ENCODE data around the gene FILIP1L.

FILIP1L gene

DNA sequence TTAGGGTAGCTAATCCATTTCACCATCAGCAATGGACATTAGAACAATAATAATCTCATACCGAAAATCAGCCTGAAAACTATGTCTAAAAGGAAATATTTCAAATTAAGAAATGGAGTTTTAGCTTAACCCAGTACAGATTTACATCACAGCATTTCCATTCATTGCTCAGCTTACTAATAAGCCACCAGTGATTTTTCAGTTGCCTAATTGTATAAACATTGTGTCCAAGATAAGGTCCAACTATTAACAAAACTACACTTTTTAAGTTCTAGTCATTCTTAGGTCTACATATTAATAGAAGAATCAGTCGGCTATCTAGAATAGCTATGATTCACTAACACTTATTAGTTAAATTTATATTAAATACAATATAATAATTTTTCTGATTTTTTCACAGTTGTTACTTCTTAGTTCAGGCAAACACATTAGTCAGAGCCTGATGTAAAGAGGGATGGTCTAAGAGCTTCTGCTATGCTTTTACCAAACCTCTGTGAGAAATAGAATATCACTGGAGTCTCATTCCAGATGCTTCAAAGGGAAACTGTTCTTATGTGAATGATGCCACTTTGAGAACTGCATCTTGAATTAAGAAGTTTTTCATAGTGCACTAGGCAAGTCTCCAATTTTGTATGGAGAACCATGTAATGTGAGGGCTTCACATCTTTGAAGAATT is 222.6 kb downstream of the FILIP1L start:
- no peak for DNase-seq (ENCODE audit: low spot score)

DNA sequence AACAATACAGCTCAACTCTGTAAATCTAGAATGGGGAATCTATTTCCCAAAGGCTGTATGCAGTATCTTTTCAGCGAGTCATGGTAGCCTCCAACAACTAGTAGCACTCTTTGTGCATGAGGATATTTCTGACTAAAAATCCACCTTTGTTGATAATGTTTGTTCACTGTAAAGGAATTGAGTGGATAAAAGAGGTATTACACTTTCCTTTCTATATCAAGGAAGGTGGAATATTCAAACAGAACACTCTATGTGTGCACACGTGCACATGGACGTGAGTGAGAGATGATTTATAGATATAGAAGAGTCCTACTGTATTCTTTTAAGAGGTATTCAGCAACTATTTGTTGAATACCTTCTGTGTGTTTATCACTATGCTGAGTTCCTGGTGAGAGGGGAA is 228.4 kb downstream of the FILIP1L start:
- no peak for DNase-seq (ENCODE audit: low spot score)

DNA sequence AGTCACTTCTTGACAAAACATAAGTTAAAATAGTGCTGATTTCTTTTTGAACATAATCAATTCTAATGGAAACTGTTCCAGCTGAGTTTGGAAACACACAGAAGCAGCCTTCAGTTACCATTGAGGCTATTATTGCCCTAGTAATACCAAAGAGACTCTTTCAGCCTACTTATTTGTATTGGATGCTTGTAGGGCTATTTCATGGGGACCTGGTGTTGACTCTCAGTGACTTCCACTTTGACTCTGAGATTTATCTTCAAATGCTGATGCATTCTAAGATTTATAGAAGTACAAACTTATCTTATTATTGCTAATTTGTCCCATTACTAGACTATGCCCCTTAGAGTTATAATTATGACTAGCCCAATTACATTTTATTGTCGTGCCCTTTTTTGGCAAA is 229.2 kb downstream of the FILIP1L start:
- no peak for DNase-seq (ENCODE audit: low spot score)

DNA sequence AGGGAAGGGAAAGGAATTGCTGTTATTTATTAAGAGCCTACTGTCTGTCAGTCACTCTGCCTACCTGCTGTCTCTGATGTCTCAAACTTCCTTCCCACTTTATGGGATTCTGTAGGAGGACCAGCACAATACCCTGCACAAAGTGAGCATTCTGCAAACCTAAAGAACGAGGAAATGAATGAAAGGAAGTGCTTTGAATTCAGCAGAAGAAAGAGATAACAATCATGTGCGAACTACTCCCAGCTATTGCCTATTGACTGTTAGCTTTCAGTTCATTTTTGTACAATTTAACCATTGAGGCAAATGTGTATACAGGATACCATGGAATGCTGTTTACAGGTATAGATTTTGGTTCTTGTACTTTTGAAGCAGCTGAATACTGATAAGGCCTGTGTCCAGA is 229.8 kb downstream of the FILIP1L start:
- no peak for DNase-seq (ENCODE audit: low spot score)

DNA sequence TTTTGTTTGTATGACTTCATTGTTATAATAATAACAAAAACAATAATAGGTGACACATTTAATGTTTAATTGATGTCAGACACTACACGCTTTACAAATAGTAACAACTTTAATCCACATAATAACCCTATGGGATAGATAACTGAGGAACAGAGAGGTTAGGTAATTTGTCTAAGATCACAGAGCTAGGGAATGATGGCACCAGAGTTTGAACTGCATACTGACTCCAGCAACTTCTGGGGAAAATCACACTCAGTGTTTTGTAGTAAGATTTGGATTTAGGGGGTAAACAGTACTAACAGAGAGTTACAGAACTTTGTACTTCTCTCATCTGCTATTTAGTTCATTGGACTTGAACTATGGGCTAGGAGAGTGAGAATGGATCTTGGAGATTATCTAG is 230.6 kb downstream of the FILIP1L start:
- DNase-seq (ENCODE audit: low spot score), result no peak

DNA sequence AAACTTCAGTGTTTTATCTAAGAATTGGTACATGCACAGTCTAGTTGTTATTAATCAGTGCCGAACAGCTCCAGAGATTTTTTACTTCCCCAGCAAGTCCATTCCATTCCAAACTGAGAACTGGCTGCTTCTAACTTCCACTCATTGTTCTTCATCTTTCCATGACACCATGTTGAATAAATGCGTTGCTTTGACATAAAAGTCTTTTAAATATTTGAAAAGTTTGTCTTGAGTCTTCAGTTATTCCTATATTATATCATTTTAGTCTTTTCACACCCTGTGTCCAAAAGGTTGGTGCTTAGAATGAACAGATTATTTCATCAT is 231.2 kb downstream of the FILIP1L start:
- DNase-seq (ENCODE audit: low spot score), result no peak

DNA sequence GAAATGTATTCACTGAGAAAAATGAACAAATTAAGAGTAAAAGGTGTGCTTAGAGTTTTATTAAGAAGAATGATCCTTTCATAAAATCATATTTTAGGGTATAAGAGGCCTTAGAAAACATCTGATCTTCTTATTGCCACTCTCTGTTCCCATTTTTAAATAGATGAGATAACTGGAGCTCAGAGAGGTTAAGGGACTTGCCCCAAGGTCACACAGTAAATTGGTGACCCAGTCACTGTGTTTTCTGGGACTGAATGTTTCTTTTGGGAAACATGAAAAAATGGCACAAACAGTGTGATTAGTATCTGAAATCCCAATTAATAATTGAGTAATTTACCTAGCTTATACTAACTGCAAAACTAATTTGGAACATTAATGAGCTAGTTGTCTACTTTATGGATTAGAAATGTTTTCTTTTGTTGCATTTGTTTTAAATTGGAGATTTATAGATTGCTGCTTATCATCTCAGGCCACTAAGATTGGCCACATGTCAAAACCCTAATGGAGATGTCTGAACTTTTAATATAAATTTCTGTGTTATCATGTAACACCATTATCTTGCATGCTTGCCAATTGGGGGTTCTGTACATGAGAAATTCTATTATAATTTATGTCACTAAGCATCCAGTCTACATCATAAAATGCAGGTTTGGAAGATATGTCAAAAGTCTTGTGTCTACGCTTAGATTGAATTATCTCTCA is 231.7 kb downstream of the FILIP1L start:
- DNase-seq (ENCODE audit: low spot score), result no peak

DNA sequence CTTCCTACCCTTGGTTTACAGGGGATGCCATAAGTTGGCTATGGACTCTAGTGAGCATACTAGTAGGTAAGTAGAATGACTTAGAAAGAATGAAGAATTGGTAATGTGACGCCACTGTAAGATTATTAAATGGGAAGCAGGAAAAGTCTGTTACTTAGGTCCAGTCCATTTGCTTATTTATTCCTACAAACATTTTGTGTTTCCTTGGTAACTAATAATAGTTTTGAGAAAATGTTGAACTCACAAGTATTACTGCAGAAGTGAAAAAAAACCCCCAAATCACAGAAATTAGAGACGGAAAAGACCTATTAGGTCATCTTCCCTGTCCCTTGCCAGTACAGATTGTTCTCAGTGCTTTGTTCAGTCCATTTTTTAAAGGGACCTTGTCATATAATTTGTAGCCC is 233.2 kb downstream of the FILIP1L start:
- no peak for DNase-seq (ENCODE audit: low spot score)

DNA sequence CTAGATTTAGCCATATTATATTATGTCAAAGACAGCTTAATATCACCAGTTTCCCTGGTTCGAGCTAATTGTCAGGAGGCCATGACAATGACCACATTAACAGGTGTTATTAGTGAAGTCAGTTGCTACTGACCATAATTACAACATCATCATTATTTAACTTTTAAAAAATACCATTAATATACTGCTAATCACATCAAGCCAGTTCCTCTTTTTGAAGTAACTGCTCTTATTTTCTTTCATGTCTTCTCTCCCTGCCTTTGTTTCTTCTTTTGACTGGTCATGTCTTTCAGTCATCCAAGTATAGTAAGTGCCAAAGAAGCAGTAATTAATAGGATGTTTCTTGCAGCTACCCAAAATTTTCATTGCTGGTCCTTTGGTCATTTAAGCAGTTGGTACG is 235.0 kb downstream of the FILIP1L start:
- DNase-seq (ENCODE audit: low spot score), result no peak

DNA sequence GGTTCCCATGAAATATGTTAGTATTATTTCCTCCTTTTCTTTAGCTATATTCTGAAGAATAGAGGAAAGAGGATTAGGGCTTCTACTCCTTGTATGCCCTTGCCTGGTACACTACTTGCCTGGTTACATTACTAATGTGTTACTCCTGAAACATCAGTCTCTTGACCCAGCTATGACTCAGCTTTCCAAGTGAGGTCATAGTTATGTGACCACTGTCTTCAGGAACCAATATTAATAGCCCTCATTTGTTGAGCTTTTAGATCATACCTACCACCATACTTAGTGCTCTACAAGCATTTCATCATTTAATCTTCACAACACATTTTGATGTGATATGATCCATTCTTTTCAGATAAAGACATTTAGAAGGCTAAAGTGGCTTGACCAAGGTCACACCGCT is 236.3 kb downstream of the FILIP1L start:
- DNase-seq (ENCODE audit: low spot score), result no peak

DNA sequence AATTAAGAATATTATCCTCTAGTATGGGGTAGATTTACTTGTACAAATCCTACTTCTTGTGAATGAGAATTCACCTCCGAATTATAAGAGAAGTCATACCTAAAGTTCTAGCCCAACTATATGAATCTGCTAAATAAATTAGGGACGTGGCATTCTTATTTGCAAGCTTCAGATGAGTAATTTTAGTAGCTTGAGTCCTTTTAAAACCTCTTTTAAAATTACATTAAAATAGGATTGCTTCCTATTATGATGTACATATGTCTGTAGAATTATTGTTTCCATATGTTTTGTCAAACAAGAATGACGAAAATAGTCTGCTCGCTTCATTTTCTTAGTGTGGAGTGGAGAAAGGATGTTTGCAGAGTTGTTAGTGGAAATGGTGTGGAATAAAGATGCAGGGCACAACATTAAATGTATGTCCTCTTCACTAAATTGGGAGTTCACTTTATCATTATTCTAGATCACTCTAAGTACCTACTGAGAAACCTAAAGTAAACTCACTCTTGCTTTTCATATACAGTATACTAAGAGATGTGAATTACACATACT is 237.2 kb downstream of the FILIP1L start:
- no peak for DNase-seq (ENCODE audit: low spot score)

DNA sequence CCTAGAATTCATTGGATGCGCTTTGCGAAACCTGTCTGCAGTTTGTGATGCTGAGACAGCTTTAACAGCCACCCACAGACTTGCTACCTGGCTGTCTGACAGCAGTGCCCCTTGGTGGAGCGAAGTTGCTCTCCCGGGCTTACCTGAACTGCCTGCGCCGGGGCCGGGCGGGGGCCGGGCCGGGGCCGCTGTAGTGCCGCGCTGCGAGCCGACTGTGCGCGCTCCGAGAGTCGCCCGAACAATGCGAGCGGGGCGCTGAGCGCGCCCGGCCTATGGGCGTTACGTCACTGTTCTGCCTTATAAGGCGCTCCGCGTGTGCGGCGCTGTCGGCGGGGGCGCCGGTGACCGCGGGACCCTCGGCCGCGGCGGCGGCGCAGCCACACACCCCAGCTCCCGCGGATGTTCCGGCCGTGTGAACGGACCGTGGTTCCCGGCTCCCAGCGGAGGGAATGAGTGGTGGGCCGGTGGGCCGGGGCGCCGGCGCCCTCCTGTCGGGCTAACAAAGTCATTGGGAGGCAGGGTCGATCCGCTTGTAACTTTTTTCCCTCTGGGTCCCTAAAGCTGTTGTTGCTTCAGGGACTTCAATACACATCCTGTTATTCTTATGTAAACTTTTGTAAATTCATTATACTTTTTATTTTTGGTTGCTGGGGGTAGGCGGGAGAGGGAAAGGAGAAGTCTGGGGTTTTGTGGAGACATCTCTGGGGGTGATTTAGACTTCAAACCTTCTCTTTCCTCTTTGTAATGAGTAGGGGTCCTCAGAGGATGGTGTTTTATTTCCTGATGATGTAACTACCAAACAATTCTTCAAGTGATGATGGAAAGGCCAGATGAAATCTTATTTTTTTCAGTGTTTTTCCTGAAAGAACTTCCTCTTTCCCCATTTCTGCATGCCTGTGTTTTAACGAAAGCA is 238.1 kb downstream of the FILIP1L start:
- peak; percentile 71 for DNase-seq (ENCODE audit: low spot score)

DNA sequence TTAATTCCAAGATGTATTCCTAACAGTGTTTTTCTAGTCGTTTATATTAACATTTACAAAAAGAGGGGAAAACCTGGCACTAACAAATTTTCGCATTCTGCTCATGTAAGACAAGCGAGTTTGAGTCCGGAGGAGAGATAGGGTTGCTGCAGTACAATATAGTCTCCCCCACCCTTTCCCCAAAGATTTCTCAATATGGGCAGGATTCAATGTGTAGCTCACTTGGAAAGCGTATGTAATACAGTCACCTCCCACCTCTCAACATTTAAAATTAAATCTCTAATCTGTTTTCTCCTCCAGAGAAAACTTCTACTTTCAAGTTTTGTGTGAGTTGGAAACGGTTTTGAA is 238.7 kb downstream of the FILIP1L start:
- peak; percentile 42 for DNase-seq (ENCODE audit: low spot score)

DNA sequence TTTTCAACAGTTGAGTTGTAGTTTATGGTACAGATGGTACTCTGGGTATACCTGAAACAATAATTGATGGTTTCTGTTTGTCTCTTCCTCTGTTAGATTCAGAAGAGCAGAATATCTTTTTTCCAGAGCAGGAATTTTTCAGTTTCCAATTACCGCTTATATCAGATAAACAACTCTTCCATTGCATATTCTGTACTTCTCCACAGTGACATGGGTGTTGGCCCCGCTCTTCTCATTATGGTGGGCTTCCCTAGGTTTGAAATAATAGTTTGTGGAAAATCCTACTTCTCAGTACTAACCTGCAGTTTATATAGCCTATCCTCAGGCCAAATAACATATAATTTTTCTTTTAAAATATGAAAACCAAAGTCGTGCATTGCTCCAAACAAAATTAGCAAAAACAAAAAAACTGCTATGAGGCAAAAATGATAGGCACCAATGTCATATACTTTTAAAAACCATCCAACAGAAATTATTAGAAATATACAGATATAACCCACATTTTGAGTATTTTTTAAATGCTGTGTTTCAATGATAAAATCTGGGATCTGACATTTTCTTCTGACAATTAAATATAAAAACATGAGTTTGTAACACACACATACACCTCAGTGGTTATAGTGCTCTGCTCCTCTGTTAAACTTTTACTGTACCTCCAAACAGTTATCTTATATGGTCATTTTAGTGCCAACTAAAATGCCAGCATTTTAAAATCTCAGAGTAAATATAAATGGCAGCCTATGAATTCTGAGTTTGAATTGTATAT is 239.9 kb downstream of the FILIP1L start:
- DNase-seq (ENCODE audit: low spot score), result no peak

DNA sequence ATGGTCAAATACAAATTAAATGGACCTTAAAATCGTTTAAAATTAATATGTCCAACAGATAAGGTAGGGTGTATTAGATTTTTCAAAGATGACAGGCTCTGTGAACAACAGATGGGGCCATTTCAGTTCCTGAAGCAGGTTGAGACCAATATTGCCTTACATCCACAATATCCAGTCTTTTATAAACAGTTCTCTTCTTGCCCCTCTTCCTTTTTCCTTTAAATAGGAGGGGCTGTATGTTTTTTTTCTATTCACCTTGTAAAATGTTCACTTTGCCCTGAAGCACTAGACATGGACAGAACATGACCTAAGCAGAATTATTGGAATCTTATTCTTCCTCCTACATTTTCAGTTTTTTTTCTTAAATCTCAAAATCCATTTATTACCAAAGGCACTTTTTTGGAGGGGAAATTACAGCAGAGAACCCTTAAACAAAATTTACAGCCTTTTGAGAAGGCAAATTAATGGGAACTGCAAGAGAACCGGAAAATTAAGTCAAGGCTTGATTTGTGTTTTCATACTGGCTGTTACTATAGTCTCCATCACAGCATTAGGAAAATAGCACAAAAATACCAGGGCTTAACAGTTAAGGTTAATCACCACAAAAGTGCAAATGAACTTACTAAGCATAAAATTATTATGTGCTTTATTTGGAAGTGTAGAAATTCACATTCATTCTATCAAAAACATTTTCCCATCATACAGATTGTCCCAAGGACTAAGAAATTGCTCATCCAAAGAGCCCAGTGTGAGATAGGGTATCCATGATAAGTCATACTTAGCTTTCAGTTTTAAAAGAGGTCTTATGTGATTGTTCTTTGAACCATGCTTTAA is 240.8 kb downstream of the FILIP1L start:
- DNase-seq (ENCODE audit: low spot score), result no peak

DNA sequence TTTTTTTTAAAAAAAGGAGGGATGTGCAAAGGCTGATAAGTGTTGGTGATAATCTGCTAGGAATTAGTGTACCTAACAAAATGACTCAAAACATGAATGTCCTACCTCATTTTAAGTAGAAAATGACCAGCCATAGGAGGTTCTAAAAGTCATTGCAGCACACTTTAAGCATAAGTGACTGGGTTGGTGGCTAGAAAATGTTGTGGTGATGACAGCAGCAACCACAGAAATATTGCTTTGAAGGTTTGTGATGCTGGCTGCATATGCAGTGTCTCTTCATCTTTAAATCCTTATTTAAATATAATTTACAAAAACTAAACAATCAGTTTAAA is 241.4 kb downstream of the FILIP1L start:
- DNase-seq (ENCODE audit: low spot score), result no peak

DNA sequence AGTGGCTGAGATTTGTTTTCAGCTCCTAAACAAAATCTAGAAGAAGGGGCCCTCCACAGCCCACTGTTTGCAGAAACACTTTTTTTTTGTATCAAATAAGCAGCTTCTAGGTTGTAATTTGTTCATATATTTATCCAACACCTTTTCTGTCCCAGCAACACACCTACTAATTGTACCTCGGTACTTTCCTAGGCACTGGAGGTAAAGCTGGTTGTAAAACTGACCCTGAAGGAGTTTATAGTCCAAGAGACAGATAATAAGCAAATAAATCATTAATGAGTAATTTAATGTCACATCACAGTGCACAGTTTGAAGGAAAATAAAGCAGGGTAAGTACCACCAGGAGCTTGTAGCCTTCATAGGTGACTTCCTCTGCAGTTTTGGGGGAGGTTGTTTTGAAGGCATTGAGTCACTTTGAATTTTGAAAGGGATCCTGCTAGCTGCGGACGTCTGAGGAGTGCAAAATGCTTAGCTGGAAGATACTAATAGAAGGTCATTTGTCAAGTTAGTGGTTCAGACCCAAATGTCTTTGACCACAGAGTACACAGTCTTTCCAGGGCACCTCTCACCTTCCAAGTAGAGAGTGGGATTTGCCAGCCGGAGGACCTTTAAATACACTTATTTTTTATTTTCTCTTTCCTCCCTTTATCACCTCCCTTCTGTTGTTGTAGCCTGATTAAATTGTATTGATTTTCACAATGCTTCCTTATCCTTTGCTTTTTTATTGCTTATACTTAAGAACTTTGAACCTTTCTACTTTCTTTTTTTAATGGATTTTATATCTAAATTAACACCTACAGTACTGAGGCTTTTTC is 242.9 kb downstream of the FILIP1L start:
- no peak for DNase-seq (ENCODE audit: low spot score)

DNA sequence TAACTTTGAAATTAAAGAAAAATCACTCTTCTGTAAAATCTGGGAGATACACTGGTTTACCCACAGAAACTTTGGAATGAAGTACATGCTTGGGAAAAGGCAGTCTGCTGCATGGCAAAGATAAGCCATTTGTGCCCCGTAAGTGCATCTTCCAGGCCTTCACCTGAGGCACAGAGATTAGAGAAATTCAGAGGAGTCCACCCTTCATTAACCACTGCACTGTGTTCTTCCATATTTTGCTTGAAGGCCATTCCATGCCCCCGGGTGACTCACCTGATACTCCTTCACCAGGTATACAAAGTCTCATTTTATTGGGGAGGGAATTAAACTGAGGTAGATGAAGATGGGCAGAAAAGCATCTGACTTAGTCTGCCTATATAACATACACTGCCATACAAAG is 243.6 kb downstream of the FILIP1L start:
- no peak for DNase-seq (ENCODE audit: low spot score)

DNA sequence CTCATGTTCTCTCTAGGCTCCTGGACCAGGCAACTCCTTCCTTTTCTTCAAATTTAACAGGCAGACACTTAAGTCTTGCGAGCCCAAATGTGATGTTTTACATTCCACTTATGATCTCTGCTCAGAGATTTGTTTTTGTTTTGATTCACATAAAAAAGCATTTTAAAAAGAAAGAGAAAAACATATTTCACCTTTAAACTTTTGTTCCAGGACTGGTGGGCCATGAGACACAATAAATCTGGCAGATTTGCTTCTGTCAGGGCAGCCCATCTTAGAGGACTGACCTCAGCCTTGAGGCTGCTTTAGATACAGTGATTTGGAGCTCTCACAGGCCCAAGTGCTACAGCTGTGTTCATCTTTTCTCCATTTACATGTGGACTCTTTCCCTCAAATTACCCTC is 244.7 kb downstream of the FILIP1L start:
- DNase-seq (ENCODE audit: low spot score), result no peak

DNA sequence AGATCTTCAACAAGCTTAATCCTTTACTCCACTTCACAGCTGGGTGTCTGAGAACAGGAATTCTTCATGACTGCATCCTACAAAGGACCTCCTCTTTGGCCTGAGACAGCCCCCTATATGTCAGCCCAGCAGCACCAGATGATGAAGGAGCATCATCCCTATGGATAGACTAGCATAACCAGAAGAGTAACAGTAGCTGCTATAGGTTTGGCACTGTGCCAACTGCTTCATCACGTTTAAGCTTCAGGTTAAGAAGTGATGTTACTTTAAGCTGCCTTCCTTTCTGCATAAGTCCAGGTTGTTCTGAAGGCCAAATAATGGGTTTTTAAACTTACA is 246.0 kb downstream of the FILIP1L start:
- no peak for DNase-seq (ENCODE audit: low spot score)
